Dendritic cell treated with granulocyte-macrophage colony-stimulating factor and Interleukin-4, amounts not matched to agents 40 ng/mL and 50 ng/mL, for 4 days (primary cell): ENCODE measurements around the gene BTBD19.
A peak's percentile ranks its signal among the peaks of the same experiment; 100 is the strongest.
"Not testable (repeated sequence)": the region's sequence is repeated elsewhere in the genome, so short reads cannot be mapped to it uniquely, and the experiment has no call there.

Experiments
- H3K27ac Mint-ChIP-seq: one replicate; pipeline ENCODE4 v1.8.0; 2022; ENCODE audit warnings: mild to moderate bottlenecking, mixed read lengths
- H3K27me3 Mint-ChIP-seq: one replicate; pipeline ENCODE4 v1.8.0; 2022; ENCODE audit warnings: mild to moderate bottlenecking, mixed read lengths
- H3K36me3 Mint-ChIP-seq: one replicate; pipeline ENCODE4 v1.8.0; 2022; ENCODE audit warnings: low read depth, mixed read lengths
- H3K4me1 Mint-ChIP-seq: one replicate; pipeline ENCODE4 v1.8.0; 2022; ENCODE audit warnings: low read depth, mixed read lengths
- H3K4me3 Mint-ChIP-seq: one replicate; pipeline ENCODE4 v1.8.0; 2022; ENCODE audit warnings: mild to moderate bottlenecking, moderate library complexity, mixed read lengths
- H3K9me3 Mint-ChIP-seq: one replicate; pipeline ENCODE4 v1.8.0; 2022; ENCODE audit warnings: mixed read lengths
- intact Hi-C: fragments of 100-400 bp; cut with micrococcal nuclease; formaldehyde crosslinking; loops from one replicate; pipeline ENCODE4 v1.15.0; 2022

Gene BTBD19

GRCh38 chr1:44835738-44836675 is 27.7 kb downstream of the BTBD19 start:
- Mint-ChIP-seq H3K4me1 (peaks cover 49% of the 10 kb centered on the region), H3K27ac (no peak overlapping the region), H3K27me3 (peaks cover 4% of the 10 kb centered on the region), H3K36me3 (no peaks in the 10 kb centered on the region), H3K9me3 (no peaks in the 10 kb centered on the region), H3K4me3 (no peak overlapping the region)
- intact Hi-C loops = loop anchor here (5.0 kb wide), 1 partner anchor 466 kb away; no protein-coding TSS in a partner anchor

GRCh38 chr1:44838294-44838693 is 30.0 kb downstream of the BTBD19 start:
- not testable (repeated sequence) for H3K27ac Mint-ChIP-seq, H3K4me3 Mint-ChIP-seq, H3K9me3 Mint-ChIP-seq, H3K36me3 Mint-ChIP-seq
- intact Hi-C loops = loop anchor here (5.0 kb wide), 1 partner anchor 464 kb away; no protein-coding TSS in a partner anchor
- H3K4me1 Mint-ChIP-seq = peaks cover 31% of the 10 kb centered on the region
- peaks cover 19% of the 10 kb centered on the region for H3K27me3 Mint-ChIP-seq

- intact Hi-C loops = loop anchor here (5.0 kb wide), 1 partner anchor 463 kb away; no protein-coding TSS in a partner anchor
- H3K4me3 Mint-ChIP-seq = no peak overlapping the region
- no peak overlapping the region for H3K27ac Mint-ChIP-seq
- H3K4me1 Mint-ChIP-seq = peaks cover 18% of the 10 kb centered on the region
- H3K36me3 Mint-ChIP-seq = no peaks in the 10 kb centered on the region
- H3K9me3 Mint-ChIP-seq = no peaks in the 10 kb centered on the region
- H3K27me3 Mint-ChIP-seq = peaks cover 31% of the 10 kb centered on the region
These were observed 31.3 kb downstream of the BTBD19 start for GRCh38 chr1:44839576-44839975.

- Mint-ChIP-seq H3K27me3 (peaks cover 31% of the 10 kb centered on the region), H3K4me3 (peak overlapping the region; percentile 69), H3K27ac (no peak overlapping the region), H3K9me3 (no peaks in the 10 kb centered on the region), H3K4me1 (peaks cover 5% of the 10 kb centered on the region), H3K36me3 (no peaks in the 10 kb centered on the region)
- intact Hi-C loops = no loop called here
These were observed 34.2 kb downstream of the BTBD19 start for GRCh38 chr1:44842486-44842861.

- H3K9me3 Mint-ChIP-seq = no peaks in the 10 kb centered on the region
- no peaks in the 10 kb centered on the region for H3K36me3 Mint-ChIP-seq
- peaks cover 5% of the 10 kb centered on the region for H3K4me1 Mint-ChIP-seq
- intact Hi-C loops = no loop called here
- no peak within 1 kb of the TSS for H3K27ac Mint-ChIP-seq
- peak within 1 kb of the TSS; percentile 69 for H3K4me3 Mint-ChIP-seq
- H3K27me3 Mint-ChIP-seq = peaks cover 31% of the 10 kb centered on the region
These were observed 34.7 kb downstream of the BTBD19 start, which contains the start of gene PTCH2 for GRCh38 chr1:44842862-44843655. PTCH2 (minus strand) TSS chr1:44843253; CDS start chr1:44842932, 321 bp downstream.

GRCh38 chr1:44846985-44847384 is 38.7 kb downstream of the BTBD19 start:
- H3K36me3 Mint-ChIP-seq = peaks cover 24% of the 10 kb centered on the region
- H3K4me3 Mint-ChIP-seq = no peak overlapping the region
- H3K9me3 Mint-ChIP-seq = no peaks in the 10 kb centered on the region
- H3K27ac Mint-ChIP-seq = no peak overlapping the region
- H3K27me3 Mint-ChIP-seq = peaks cover 24% of the 10 kb centered on the region
- peaks cover 5% of the 10 kb centered on the region for H3K4me1 Mint-ChIP-seq
- intact Hi-C loops = no loop called here

GRCh38 chr1:44847845-44848244 is 39.5 kb downstream of the BTBD19 start:
- H3K36me3 Mint-ChIP-seq = peaks cover 33% of the 10 kb centered on the region
- H3K27ac Mint-ChIP-seq = no peak overlapping the region
- no peaks in the 10 kb centered on the region for H3K9me3 Mint-ChIP-seq
- peaks cover 15% of the 10 kb centered on the region for H3K27me3 Mint-ChIP-seq
- intact Hi-C loops = no loop called here
- H3K4me3 Mint-ChIP-seq = no peak overlapping the region
- H3K4me1 Mint-ChIP-seq = peaks cover 2% of the 10 kb centered on the region

GRCh38 chr1:44848456-44849181 is 40.3 kb downstream of the BTBD19 start:
- intact Hi-C loops = no loop called here
- Mint-ChIP-seq H3K27me3 (peaks cover 9% of the 10 kb centered on the region), H3K9me3 (no peaks in the 10 kb centered on the region), H3K27ac (no peak overlapping the region), H3K4me3 (no peak overlapping the region), H3K4me1 (no peaks in the 10 kb centered on the region), H3K36me3 (peaks cover 41% of the 10 kb centered on the region)

- Mint-ChIP-seq H3K9me3 (no peaks in the 10 kb centered on the region), H3K36me3 (peaks cover 50% of the 10 kb centered on the region), H3K27ac (no peak overlapping the region), H3K27me3 (no peaks in the 10 kb centered on the region), H3K4me3 (no peak overlapping the region), H3K4me1 (no peaks in the 10 kb centered on the region)
- intact Hi-C loops = no loop called here
These were observed 41.3 kb downstream of the BTBD19 start for GRCh38 chr1:44849575-44850132.

- Mint-ChIP-seq H3K4me1 (peaks cover 10% of the 10 kb centered on the region), H3K36me3 (peaks cover 61% of the 10 kb centered on the region), H3K4me3 (no peak overlapping the region), H3K9me3 (no peaks in the 10 kb centered on the region), H3K27me3 (no peaks in the 10 kb centered on the region), H3K27ac (no peak overlapping the region)
- intact Hi-C loops = no loop called here
These were observed 43.0 kb downstream of the BTBD19 start for GRCh38 chr1:44851308-44851707.

- Mint-ChIP-seq H3K27ac (no peak overlapping the region), H3K27me3 (no peaks in the 10 kb centered on the region), H3K9me3 (no peaks in the 10 kb centered on the region), H3K36me3 (peaks cover 72% of the 10 kb centered on the region), H3K4me1 (peaks cover 15% of the 10 kb centered on the region), H3K4me3 (no peak overlapping the region)
- intact Hi-C loops = no loop called here
These were observed 44.9 kb downstream of the BTBD19 start for GRCh38 chr1:44853201-44853600.

GRCh38 chr1:44854970-44855369 is 46.6 kb downstream of the BTBD19 start:
- peaks cover 17% of the 10 kb centered on the region for H3K4me1 Mint-ChIP-seq
- peak overlapping the region; percentile 30 for H3K27ac Mint-ChIP-seq
- intact Hi-C loops = no loop called here
- H3K9me3 Mint-ChIP-seq = no peaks in the 10 kb centered on the region
- no peaks in the 10 kb centered on the region for H3K27me3 Mint-ChIP-seq
- H3K36me3 Mint-ChIP-seq = peaks cover 73% of the 10 kb centered on the region
- no peak overlapping the region for H3K4me3 Mint-ChIP-seq

- no peaks in the 10 kb centered on the region for H3K27me3 Mint-ChIP-seq
- intact Hi-C loops = no loop called here
- H3K36me3 Mint-ChIP-seq = peaks cover 66% of the 10 kb centered on the region
- no peak overlapping the region for H3K4me3 Mint-ChIP-seq
- no peaks in the 10 kb centered on the region for H3K9me3 Mint-ChIP-seq
- H3K27ac Mint-ChIP-seq = peak overlapping the region; percentile 11
- peaks cover 25% of the 10 kb centered on the region for H3K4me1 Mint-ChIP-seq
These were observed 47.4 kb downstream of the BTBD19 start for GRCh38 chr1:44855742-44856141.
